NCI-H1930 (cell line): Measurements from ENCODE around the gene CDKN2AIP.

Source experiments
- DNase-seq, 2 experiments: peaks; one replicate each; lab custom pipeline; 2025; lab: John Stamatoyannopoulos, UW

Gene CDKN2AIP

GRCh38 chr4:183444214-183445096 lies at the start of gene CDKN2AIP:
TSS of gene CDKN2AIP (plus strand) at chr4:183444636. CDS start at chr4:183444798, 162 bp downstream.
- DNase-seq = peak; percentile 92 to 95

- no peak for DNase-seq
Measured at GRCh38 chr4:183395395-183395794, 49.0 kb upstream of the CDKN2AIP start.

GRCh38 chr4:183396227-183396637 lies 48.2 kb upstream of the CDKN2AIP start:
- no peak for DNase-seq

- DNase-seq = no peak
Measured at GRCh38 chr4:183397741-183398297, 46.6 kb upstream of the CDKN2AIP start.

GRCh38 chr4:183398298-183399125 lies 45.9 kb upstream of the CDKN2AIP start:
- no peak for DNase-seq

- no peak for DNase-seq
Measured at GRCh38 chr4:183399126-183399522, 45.3 kb upstream of the CDKN2AIP start.

- no peak for DNase-seq
Measured at GRCh38 chr4:183399616-183400015, 44.8 kb upstream of the CDKN2AIP start.

- DNase-seq = no peak
Measured at GRCh38 chr4:183400035-183400434, 44.4 kb upstream of the CDKN2AIP start.

- no peak for DNase-seq
Measured at GRCh38 chr4:183401473-183401872, 43.0 kb upstream of the CDKN2AIP start.

- DNase-seq = no peak
Measured at GRCh38 chr4:183402771-183403170, 41.7 kb upstream of the CDKN2AIP start.

- no peak for DNase-seq
Measured at GRCh38 chr4:183403486-183403885, 41.0 kb upstream of the CDKN2AIP start.

GRCh38 chr4:183403961-183404360 lies 40.5 kb upstream of the CDKN2AIP start:
- no peak for DNase-seq

GRCh38 chr4:183405303-183405702 lies 39.1 kb upstream of the CDKN2AIP start:
- no peak for DNase-seq

- DNase-seq = peak; percentile 72 to 81
Measured at GRCh38 chr4:183407128-183407585, 37.3 kb upstream of the CDKN2AIP start.

GRCh38 chr4:183407635-183408464 lies 36.6 kb upstream of the CDKN2AIP start:
- DNase-seq = no peak

- DNase-seq = no peak
Measured at GRCh38 chr4:183408796-183409195, 35.6 kb upstream of the CDKN2AIP start.

- no peak for DNase-seq
Measured at GRCh38 chr4:183409483-183409882, 35.0 kb upstream of the CDKN2AIP start.

- no peak for DNase-seq
Measured at GRCh38 chr4:183409934-183410333, 34.5 kb upstream of the CDKN2AIP start.

- DNase-seq = no peak
Measured at GRCh38 chr4:183411291-183411861, 33.1 kb upstream of the CDKN2AIP start.

GRCh38 chr4:183412821-183413220 lies 31.6 kb upstream of the CDKN2AIP start:
- DNase-seq = no peak
